ENCODE results near the gene ODC1.

DNA sequence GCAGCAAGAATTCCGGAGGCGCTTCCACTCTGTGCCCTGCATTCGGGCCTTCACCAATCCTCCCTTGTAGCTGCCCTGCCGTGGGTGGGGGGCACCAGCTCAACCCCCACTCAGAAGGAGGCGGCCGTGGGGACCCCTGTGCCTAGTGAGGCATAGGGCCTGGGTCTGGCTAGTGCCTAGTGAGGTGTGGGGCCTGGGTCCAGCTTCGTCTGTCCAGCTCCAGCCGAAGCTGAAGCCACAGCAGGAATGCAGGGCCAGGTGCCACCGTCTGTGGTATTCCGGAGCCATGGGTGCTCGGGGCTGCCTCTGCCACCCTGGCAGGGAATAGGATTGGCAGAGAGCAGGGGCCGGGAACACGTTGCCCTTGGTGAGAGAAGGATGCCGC is 12.3 kb downstream of the ODC1 start:
- TF ChIP-seq CTCF (IDR thresholded peaks at IDR 0.05) = no peak
- TF ChIP-seq, protein P1, sequence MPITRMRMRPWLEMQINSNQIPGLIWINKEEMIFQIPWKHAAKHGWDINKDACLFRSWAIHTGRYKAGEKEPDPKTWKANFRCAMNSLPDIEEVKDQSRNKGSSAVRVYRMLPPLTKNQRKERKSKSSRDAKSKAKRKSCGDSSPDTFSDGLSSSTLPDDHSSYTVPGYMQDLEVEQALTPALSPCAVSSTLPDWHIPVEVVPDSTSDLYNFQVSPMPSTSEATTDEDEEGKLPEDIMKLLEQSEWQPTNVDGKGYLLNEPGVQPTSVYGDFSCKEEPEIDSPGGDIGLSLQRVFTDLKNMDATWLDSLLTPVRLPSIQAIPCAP (CRISPR knock-in tag; IDR thresholded peaks at IDR 0.05) = no peak
- no peak for TF ChIP-seq CREB1 (CRISPR knock-in tag; IDR thresholded peaks at IDR 0.05)
- TF ChIP-seq, protein P2, sequence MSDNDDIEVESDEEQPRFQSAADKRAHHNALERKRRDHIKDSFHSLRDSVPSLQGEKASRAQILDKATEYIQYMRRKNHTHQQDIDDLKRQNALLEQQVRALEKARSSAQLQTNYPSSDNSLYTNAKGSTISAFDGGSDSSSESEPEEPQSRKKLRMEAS (CRISPR knock-in tag; IDR thresholded peaks at IDR 0.05) = no peak
- no peak for TF ChIP-seq FOXK1 (CRISPR knock-in tag; IDR thresholded peaks at IDR 0.05)
- TF ChIP-seq ZNF263 (CRISPR knock-in tag; IDR thresholded peaks at IDR 0.05; ENCODE audit: low read depth) = no peak
- TF ChIP-seq MYBL2 (CRISPR knock-in tag; IDR thresholded peaks at IDR 0.05) = no peak
- TF ChIP-seq OVOL2 (CRISPR knock-in tag; IDR thresholded peaks at IDR 0.05; ENCODE audit: borderline replicate concordance) = no peak
- TF ChIP-seq SP1 (CRISPR knock-in tag; conservative IDR thresholded peaks at IDR 0.05) = no peak
- no peak for TF ChIP-seq CDX4 (CRISPR knock-in tag; IDR thresholded peaks at IDR 0.05; ENCODE audit: borderline replicate concordance)
